HG02798 (cell line): Measurements from ENCODE around the gene NTN1.
"Not testable (repeated sequence)": the region's sequence is repeated elsewhere in the genome, so short reads cannot be mapped to it uniquely, and the experiment has no call there.

ENCODE experiments used
- ATAC-seq: cut with Tn5 transposase; IDR thresholded peaks from one replicate; pipeline ENCODE4 v1.9.1; 2021; ENCODE audit warnings: mild to moderate bottlenecking; ENCODE audit not compliant: unreplicated experiment, poor library complexity

The NTN1 gene

GRCh38 chr17:9256751-9257629 lies 235.7 kb downstream of the NTN1 start:
- no peak for ATAC-seq

GRCh38 chr17:9257630-9257965 lies 236.3 kb downstream of the NTN1 start:
- not testable (repeated sequence) for ATAC-seq

GRCh38 chr17:9258115-9259015 lies 237.1 kb downstream of the NTN1 start:
- ATAC-seq, result no peak

GRCh38 chr17:9259419-9259818 lies 238.1 kb downstream of the NTN1 start:
- no peak for ATAC-seq

GRCh38 chr17:9261081-9262012 lies 240.0 kb downstream of the NTN1 start:
- no peak for ATAC-seq

GRCh38 chr17:9266031-9266680 lies 244.8 kb downstream of the NTN1 start:
- ATAC-seq, result no peak

GRCh38 chr17:9266697-9267117 lies 245.4 kb downstream of the NTN1 start:
- ATAC-seq, result no peak

GRCh38 chr17:9268546-9268945 lies 247.2 kb downstream of the NTN1 start:
- no peak for ATAC-seq

GRCh38 chr17:9269350-9270035 lies 248.2 kb downstream of the NTN1 start:
- ATAC-seq, result no peak

GRCh38 chr17:9270921-9271320 lies 249.6 kb downstream of the NTN1 start:
- ATAC-seq, result no peak

GRCh38 chr17:9271989-9272388 lies 250.7 kb downstream of the NTN1 start:
- ATAC-seq, result no peak

GRCh38 chr17:9272501-9273200 lies 251.3 kb downstream of the NTN1 start:
- no peak for ATAC-seq

- no peak for ATAC-seq
Measured at GRCh38 chr17:9273428-9274391, 252.4 kb downstream of the NTN1 start.

- no peak for ATAC-seq
Measured at GRCh38 chr17:9274973-9275372, 253.7 kb downstream of the NTN1 start.

- ATAC-seq, result no peak
Measured at GRCh38 chr17:9279893-9280292, 258.6 kb downstream of the NTN1 start.

GRCh38 chr17:9283909-9284308 lies 262.6 kb downstream of the NTN1 start:
- no peak for ATAC-seq

GRCh38 chr17:9284884-9285283 lies 263.6 kb downstream of the NTN1 start:
- no peak for ATAC-seq
